HG03457 (cell line): ENCODE measurements around the gene TMEM178B.
"Not testable (repeated sequence)": the region's sequence is repeated elsewhere in the genome, so short reads cannot be mapped to it uniquely, and the experiment has no call there.

Source experiments
- ATAC-seq: cut with Tn5 transposase; IDR thresholded peaks from one replicate; pipeline ENCODE4 v1.9.1; 2021; ENCODE audit warnings: moderate number of reproducible peaks; ENCODE audit not compliant: unreplicated experiment

Gene TMEM178B

DNA sequence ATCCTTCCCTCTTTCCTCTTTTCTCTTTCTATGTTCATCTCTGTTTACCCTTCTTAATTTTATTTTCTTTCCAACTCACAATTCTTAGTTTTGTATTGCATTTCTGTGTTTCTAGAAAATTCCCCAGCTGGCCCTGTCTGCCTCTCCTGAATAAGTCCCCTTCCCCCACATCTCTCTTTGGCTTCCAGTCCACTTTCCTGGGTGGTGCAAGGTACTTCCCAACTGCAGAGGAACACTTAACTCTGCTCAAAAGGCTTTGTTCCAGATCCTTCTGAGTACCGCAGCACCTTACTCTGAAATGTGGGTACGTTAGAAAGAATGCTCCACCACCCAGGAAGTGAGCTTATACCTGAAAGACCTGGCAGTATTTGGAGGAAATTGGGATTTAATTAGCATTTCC is 227.0 kb downstream of the TMEM178B start:
- ATAC-seq = no peak

DNA sequence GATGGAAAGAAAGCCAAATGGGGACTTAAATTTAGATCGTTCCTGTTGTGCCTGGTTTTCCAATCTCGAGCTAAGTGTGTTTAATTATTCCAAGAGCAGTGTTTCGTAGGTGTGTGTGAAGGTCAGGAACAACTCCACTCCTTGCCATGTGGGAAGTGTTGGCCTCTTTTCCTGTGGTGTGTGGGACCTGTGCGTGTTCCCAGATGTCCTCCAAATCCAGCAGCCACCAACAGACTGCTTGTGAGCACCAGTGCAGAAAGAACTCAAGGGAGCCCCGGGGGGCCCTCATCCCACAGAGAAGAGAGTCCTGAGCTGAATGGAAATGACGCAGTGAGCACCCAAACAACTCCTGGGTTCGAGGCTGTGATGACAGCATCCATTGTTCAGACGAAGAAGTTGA is 227.7 kb downstream of the TMEM178B start:
- no peak for ATAC-seq

DNA sequence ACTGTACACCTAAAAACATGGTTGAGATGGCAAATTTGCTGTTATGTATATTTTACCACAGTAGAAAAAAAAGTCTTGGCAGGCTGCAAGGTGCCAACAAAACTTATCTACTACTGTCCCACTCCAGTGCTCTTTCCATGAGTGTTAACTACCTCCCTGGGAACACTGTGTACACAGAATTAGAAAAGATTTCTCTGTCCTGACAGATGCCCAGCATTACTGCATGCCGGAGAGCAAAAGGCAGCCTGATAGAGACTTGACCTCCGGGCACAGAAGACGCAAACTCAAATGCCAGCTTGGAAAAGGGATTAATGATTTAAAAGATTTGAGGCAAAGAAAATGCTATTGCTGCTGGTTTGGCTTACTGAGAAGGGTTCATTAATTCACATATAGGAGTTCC is 228.8 kb downstream of the TMEM178B start:
- no peak for ATAC-seq

DNA sequence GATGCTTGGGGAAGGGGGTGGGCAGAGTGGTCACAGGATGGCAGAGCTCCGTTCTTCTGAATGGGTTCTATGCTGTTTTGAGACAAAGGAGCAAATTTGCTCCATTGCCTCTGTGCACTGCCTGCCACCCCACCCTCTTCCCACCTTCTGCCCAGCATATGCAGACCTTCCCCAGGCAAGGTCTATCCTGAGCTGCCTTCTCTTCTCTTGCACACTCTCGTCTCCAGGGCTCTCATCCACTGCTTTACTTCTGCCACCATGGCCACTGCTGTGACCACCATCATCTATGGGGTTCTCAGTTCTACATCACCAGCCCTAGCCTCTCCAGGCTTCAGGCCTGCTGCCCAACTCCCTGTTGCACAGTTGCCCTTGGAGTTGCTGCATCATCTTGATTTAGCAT is 230.4 kb downstream of the TMEM178B start:
- ATAC-seq = no peak

DNA sequence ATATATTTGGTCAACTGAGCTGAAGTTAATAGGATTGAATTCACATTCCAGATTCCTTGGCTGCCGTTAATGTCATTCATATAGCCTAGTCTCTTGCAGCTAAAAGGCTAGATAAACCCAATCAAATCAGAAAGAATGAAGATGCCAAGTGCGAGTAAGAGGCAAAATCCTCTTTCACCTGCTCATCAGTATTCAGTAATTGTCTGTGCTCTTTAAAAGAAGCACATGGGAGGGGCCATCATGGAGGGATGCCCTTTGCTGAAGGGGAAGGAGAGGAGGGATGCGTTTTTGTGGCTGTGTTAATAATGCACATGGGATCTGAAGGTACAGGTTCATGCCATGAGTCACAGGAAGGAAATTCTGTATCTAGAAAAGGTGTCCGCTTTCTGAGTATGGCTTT is 232.2 kb downstream of the TMEM178B start:
- ATAC-seq = no peak

DNA sequence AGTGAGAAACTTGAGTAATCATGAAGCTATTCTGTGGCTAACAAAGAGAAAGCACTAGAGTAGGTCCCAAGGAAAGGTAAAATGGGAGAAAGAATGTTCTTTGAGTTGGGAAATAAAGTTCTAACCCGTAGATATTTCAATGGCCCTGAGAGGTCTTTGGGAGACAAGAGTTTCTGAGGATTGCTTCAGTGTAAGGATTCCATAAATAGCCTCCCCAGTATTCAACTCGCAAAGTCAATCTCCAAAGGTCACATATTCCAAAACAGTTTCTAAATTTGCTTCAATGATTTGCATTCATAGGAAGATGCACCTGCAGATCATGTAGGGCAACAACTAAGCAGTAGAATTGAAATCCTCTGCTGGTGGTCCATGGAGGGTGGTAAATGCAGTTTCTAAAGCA is 238.5 kb downstream of the TMEM178B start:
- no peak for ATAC-seq

DNA sequence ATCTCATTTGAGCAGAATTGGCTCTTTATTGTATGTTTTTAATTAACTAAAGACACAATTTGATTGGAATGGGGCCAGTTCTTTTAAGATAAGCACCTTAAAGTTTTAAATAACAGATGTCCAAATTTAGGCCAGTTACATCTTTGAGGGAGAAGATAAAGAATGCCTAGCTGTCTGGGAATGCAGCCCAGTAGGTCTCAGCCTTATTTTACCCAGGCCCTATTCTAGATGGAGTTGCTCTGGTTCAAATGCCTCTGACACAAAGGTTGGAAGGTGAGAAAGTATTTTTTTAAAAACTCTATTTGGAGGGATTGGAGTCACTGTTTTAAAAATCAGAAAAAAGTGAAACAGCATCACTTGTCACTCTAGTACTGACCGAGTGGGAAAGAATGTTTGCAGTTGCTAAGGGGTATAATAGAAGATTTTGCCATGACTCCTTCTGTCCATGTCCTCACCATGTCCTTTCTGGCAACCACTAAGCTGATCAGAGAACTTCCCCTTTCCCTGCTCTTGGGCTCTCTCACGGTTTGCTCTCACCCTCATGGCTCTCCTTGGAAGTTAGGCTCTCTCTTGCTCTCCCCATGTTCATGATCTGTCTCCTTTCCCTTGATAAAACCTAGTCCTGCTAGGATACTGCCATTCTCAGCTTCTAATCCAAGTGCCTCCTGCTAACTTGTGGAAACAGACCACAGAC is 239.1 kb downstream of the TMEM178B start:
- no peak for ATAC-seq

DNA sequence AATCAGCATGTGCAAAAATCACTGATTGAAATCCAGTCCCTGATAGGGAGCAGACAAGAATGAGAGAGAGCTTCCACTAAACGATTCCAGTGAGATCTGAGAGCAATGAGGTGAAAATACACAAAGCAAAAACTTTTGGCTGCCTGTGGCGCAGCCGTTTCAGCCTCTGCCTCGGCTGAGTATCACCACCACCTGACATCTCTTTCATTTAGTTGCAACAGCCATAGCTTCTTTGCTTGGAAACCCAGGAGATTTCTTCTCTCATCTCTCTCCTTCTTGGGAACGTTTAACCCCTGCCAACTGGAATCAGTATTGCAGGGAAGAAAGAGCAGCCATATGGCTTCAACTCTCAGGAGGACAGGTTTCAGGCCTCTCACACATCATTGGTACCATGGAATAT is 240.0 kb downstream of the TMEM178B start:
- ATAC-seq = no peak

DNA sequence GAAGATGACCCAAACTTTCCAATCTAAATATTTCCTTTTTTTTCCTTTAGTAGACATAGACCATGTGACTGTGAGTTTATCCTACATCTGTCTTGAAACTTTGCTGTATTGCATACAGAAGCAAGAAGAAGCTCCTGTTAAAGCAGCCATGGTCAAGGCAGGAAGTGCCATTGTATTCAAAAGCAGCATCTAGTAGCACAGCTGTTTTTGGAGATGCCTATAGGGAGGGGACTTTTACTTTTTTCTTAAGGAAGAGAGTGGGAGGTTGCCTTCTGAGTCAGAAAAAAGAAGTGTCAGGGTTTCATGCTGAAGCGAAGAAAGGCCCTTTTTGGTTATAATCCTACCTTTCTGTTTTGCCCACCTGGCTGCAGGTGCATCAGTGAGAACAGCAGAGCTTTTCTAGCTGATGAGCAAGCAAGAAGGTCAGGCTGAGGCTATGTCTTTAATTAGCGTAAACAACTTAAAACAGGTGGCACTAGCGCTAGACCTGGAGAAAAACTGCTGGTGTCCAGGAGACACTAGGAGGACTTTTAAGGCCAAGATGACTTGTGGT is 243.2 kb downstream of the TMEM178B start:
- ATAC-seq = no peak

DNA sequence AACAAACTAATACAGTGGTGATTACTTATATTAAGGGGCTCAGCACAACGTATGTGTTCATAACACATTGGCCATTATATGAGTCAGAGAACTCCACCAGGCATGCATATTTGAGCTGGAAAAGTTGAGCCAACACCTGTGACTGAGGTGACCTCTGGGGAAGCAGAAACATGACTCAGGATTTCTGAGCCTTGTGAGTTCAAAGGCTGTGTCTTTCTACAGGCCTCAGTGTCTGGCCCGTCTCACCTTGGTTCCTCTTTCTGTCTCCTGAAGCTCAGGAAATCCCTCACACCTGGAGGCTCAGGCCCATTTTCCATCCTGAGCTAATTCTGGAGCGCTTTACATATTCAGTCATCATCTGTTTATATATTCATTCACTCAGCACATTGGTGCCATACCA is 246.4 kb downstream of the TMEM178B start:
- no peak for ATAC-seq

DNA sequence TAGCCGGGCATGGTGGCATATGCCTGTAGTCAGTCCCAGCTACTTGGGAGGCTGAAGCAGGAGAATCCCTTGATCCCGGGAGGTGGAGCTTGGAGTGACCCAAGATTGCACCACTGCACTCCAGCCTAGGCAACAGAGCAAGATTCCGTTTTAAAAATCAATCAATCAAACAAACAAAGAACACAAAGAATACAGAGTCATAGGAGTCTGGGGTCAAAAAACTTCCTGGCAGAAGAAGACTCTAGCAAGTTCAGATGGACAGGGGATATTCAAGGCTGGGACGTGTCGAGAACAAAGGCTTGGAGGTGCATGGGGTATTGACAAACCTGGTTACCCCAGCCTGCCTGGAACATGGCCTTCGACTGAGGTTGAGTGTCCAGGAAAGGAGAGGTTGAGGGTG is 248.5 kb downstream of the TMEM178B start:
- ATAC-seq = no peak

DNA sequence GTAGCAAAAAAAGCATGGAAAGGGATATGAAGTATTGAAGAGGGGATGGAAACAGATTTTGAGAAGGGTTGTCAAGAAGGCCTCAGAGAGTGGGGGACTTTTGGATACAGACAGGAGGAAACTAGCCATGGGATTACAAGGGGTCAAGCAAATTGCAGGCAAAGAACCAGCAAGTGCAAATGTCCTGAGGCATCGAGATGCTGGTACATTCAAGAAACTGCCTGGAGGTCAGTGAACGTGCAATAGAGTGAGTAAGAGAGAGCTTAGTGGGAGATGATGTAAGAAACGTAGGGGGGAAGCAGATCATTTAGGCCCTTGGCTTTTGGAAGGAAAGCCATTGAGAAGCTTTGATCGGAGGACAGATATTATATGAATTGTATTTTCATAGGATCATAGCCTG is 250.0 kb downstream of the TMEM178B start:
- no peak for ATAC-seq

DNA sequence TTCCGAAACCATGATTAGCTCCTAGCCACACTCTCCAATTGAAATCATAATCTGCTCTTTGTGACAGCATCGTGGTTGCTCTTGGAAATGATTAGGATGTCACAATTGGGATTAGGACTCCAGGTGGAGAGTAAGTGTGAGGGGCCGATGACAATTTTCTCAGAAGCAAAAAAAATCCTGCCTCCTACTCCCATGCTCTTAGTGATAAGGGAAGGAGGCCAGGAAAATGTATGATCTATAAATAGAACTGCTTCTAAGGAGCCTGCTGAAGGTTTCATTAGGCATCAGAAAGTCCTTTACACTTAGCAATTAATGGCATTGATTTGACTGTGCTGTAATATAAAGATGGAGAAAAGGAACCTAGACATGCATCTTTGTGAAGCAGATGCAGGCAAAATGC is 251.0 kb downstream of the TMEM178B start:
- no peak for ATAC-seq

DNA sequence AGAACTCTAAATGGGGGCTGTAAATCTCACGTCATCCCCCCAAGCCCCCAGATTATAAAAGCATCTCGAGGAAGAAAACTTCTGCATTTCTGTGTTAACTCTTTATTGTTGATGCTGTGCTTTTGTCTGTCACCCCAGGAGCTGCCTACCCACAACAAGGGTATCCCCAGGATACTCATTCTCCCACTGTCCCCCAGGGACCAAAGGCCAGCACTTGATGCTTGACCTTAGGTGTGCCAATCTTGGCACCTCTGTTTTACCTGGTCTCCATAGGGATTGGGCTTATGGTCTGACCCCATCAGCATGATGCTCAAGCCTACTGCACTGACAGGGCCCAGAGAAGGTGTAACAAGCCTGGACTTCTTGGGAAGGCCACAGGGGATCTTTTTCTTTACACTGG is 251.4 kb downstream of the TMEM178B start:
- ATAC-seq = no peak

DNA sequence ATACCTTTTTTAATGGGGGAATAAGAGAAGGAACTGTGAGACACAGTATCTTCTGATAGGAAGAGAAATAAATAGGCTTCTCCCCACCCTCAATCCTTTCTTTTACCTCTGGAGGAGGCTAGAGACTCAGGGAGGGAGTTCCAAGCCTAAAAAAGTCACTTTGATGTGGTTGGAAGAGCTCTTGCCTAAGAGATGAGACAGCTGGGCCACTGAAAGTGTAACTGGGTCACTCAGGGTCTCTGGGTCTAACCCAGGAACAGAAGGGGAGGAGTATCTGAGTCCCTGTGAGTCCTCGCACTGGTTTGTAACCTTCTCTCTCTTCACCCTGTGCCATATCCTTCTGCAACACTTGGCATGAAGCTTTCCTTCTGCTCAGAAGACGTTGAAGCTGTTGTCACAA is 254.4 kb downstream of the TMEM178B start:
- ATAC-seq = no peak

DNA sequence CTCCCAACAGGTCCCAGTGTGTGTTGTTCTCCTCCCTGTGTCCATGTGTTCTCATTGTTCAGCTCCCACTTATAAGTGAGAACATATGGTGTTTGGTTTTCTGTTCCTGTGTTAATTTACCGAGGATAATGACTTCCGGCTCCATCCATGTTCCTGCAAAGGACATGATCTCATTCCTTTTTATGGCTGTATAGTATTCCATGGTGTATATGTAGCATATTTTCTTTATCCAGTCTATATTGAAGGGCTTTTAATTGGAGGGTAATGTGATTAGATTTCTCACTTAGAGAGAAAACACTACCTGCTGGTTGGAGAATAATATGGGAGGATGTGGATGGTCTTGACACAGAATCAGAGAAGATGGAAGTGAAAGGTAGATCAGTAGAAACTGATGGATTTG is 256.4 kb downstream of the TMEM178B start:
- ATAC-seq = not testable (repeated sequence)

DNA sequence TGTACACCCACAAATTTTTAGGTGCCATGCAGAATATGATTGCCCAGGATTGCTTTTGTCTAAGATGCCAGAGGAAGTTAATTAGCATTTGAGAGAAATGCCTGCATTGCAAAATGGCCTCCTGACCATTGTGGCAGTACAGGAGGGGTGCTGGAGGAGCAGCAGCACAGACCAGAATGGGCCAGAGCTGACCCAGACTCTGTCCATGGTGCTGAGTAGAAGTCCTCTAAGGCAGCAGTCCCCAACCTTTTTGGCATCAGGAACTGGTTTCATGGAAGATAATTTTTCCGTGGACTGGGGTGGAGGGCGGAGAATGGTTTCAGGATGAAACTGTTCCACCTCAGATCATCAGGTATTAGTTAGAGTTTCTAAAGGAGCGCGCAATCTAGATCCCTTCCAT is 259.6 kb downstream of the TMEM178B start:
- no peak for ATAC-seq

DNA sequence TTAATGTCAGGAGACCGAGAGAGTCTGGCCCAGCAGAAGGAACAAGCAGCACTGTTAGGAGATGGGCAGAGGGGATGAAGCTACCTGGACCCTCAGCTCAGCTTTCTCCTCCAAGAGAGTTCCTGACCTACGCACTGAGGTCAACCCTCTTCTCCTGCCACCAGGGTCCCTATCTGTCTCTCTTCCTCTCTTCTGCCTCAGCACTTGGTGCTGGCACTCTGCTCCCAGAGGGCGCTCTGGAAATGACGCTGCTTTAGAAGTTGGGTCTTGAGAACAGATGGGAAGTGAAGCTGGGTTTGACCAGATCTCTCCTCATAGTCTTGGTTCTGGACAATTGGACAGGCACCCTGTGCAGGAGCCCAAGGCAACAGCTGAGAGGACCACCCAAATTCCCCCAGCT is 261.3 kb downstream of the TMEM178B start:
- no peak for ATAC-seq

DNA sequence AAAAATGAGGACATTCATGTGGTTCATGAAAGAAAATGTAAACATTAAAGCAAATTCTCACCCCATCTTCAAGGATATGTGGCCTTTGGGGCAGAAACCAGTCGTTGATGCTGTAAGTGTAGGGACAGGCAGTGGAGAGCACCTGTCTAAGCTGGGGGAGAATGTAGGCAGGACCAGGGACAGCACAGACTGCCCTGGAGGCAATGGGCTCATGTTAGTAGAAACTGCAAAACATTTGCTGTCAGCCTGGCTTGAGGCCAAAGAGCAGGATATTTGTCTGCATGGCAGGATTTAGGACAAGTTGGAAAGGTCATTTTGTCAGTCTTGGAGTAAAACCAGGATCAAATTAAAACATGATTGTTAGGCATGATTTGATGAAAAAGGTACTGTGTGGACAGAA is 265.7 kb downstream of the TMEM178B start:
- no peak for ATAC-seq

DNA sequence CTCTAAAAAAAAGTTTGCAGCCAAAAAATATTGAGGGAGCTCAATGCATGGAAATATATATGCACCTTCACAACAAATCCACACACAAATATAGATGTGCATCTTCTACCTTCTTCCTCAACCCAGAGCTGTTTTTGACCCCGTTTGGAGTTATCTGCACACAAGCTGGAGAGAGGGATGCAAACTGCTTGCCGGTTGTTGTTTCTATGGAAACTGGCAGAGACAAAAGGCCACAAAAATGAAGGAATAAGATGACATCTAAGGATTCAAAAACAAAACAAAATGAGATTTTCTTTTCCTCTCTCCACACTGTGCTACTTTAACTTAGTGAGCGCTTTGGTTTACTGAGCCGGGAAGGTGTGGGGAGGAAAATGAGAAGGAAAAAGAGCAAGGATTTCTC is 267.1 kb downstream of the TMEM178B start:
- no peak for ATAC-seq

DNA sequence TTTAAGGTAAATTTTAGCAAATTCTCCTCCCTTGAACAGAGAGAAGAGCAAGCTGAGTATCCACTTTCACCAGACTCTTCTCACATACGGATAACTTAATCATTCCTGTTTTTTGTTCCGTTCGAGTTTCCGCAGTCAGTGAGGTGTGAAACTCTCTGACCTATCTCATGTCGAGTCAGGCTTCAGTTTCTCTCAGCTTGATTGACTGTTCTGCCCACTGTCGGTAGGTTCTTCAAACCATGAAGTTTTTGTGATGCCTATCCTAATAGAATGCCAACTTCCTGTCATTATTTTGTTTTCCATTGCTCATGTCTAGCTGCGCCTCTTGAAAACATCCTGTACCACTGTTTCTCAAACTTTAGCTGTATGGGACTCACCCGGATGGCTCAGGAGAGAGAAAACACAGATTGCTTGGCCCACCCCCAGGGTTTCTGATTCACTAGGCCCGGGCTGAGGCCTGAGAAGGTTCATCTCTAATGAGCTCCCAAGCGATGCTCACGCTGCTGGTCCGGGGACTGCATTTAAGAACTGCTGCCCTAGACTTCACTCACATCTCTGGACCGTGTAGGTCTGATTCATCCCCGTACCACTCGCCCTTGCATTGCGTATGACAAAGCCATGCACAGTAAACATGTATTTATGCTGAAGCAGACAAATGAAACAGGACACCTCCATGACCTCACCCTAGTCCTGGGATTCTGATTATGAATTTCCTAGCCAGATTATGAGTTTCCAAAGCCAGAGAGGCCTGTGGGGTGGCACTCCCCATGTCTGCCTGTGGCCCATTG is 269.0 kb downstream of the TMEM178B start:
- ATAC-seq = no peak

DNA sequence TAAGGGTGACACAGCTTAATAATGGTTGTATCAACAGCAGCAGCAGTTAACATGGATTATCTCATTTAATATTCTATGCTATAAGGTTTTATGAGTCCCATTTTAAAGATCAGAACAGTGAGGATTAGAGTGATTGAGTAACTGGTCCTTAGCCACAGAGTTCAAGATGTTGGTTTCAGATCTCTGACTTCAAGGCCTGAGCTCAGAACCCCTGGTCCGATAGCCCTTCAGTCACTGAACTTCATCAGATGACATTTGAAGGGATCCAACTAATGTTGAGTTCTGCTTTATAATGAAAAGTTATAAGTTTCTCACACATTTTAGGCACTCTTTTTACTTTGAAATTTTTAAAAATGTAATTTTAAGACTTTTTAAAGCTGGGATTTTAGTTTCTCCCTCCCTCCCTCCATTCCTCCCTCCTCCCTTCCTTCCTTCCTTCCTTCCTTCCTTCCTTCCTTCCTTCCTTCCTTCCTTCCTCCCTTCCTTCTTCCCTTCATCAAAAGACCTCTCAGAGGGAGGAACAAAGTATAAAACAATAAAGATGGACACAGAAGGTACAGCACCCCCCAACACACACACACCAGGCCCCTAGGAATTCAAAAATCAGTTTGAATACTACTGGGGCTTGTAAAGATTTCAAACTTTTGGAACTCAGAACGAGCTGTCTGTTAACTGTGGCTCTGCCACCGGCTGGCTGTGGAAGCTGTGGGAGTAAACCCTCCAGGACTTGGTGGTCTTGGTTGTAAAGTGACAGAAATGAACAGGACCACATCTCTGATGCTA is 270.5 kb downstream of the TMEM178B start:
- no peak for ATAC-seq
